HG03575 (cell line): ENCODE data around the gene PHF2.

Source experiments
- ATAC-seq: cut with Tn5 transposase; IDR thresholded peaks from one replicate; pipeline ENCODE4 v1.9.1; 2021; ENCODE audit not compliant: unreplicated experiment, insufficient number of reproducible peaks, low FRiP score; ENCODE audit errors: extremely low read depth

The PHF2 gene

GRCh38 chr9:93682155-93682968 lies 106.0 kb downstream of the PHF2 start:
- no peak for ATAC-seq

DNA sequence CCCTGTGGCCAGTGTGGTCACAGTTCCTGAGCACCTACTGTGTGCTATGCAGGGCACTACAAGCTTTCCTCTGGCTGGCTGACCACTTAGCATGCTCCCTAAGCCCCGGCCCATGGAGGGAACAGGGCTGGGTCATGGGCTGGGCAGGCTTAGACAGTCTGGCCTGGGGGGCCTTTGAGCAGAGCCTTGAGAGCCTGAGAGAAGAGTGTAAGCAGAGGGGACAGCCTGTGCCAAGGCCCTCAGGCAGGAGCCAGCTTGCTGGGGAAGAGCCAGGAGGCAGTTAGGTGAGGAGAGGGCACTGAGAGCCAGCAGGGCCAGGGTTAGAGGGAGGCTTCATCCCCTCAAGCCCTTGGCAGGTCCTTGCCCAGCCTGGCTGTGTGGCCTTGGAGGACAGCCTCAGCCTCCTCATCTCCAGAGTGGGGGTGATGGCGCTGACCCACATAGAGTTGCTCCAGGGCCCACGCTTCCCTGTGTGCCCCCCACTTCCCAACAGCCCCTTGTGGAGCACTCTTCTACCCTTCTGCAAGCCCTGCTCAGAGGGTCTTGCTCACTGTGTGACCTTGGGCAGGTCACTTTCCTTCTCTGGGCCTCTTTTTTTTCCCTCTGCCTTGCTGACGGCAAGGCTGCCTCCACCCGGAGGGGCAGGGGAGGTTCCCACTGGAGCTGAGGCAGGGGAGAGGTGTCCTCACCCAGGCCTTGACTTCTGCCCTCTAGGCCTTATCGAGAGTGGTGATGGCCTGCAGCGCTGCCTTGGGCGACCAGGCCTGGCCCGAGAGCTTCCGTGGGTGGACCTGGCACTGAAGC lies 107.1 kb downstream of the PHF2 start:
- ATAC-seq, result no peak

- ATAC-seq, result no peak
Measured at GRCh38 chr9:93684161-93684765, 107.9 kb downstream of the PHF2 start.

DNA sequence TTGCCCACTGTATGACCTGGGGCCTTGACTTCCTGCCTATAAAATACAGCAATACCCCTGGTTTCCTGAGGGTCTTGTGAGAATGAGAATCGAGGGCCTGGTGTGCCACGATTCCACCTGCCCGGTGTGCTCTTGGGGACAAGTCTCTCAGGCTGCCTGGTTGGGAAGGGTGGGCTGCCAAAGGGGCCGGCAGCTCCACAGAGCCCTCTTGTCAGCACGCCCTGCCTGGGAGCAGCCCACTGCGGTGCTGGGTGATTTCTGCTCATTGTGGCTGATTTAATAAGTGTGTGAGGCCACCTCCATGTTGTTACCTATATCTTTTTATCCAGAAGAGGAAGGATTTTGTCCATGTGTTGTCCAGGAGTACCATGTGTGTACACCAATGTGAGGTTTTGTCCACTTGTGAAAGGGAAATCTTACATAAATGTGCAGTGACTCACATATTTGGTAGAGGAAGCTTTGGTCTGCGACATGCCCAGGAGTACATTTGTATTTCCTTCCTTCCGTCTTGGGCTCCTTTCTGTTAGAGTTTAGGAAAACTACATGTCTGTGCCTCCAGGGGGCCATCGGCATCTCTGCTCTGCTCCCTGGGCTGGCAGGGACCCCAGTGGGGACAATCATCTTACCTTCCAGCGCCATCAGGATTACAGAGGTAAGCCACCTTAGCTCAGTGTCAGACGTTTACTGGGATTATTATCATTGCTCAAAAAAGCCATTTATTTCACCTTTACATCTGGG lies 108.6 kb downstream of the PHF2 start:
- ATAC-seq, result no peak

DNA sequence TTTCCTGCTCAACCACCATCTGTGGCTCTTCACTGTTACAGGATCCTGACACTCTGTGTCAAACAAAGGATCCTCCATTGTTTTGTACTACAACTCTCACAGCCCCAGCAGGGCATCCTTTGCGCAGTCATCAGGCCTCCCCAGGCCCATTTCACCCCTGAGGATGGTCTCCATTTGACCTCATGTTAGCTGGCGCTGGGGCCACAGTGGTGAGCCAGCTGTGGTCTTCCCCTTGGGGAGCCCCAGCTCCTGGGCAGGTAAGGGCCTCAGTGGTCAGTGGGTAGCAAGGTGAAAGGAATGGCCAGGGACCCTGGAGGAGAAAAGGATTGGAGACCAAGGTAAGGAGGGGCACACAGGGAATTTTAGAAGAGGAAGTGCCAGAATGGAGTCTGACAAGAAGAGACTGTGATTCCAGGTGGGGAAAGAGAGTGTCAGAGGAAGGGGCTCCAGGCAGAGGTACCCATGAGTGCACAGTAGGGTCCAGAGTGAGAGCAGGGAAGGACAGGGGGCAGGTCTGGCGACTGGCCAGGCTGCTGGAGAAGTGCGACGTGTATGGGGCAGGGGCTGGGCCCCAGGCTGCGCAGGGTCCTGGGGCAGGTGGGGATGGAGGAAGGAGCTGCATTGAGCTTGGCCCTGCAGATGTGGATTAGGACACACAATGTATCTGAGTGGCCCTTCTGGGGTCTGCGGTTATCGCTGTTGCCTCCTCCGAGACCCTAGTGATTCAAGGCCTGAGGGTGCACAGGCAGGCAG lies 109.9 kb downstream of the PHF2 start:
- no peak for ATAC-seq

DNA sequence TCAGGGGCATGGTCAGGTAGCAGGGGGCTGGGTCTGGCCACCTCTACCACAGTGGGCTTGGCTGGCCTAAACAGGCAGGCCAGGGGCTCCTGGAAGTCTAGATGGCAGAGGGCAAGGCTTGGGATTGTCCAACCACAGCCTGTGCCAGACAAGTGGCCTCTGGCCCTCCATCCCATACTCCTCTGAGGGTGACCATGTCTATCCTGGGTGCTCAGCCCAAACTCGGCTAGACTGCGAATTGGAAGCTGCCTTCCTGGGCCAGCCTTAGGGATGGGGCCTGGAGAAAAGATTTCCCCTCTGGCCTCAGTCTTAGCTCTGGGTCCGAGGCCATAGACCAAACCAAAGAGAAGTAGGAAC lies 110.5 kb downstream of the PHF2 start:
- ATAC-seq, result no peak

GRCh38 chr9:93690618-93691017 lies 114.2 kb downstream of the PHF2 start:
- no peak for ATAC-seq

DNA sequence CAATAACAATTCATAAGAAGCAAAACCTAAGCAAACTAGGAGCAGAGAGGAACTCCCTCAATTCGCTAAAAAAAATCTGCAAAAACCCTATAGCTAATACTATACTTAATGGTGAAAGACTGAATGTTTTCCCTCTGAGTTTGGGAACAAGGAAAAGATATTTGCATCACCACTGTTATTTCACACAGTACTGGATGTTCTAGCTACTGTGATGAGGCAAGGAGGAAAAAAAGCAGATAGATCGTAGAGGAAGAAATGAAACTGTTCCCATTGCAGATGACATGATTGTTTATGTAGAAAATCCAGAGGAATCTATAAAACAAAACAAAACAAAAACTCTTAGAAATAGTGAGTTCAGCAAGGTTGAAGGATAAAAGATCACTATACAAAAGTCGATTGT lies 116.7 kb downstream of the PHF2 start:
- ATAC-seq, result no peak

DNA sequence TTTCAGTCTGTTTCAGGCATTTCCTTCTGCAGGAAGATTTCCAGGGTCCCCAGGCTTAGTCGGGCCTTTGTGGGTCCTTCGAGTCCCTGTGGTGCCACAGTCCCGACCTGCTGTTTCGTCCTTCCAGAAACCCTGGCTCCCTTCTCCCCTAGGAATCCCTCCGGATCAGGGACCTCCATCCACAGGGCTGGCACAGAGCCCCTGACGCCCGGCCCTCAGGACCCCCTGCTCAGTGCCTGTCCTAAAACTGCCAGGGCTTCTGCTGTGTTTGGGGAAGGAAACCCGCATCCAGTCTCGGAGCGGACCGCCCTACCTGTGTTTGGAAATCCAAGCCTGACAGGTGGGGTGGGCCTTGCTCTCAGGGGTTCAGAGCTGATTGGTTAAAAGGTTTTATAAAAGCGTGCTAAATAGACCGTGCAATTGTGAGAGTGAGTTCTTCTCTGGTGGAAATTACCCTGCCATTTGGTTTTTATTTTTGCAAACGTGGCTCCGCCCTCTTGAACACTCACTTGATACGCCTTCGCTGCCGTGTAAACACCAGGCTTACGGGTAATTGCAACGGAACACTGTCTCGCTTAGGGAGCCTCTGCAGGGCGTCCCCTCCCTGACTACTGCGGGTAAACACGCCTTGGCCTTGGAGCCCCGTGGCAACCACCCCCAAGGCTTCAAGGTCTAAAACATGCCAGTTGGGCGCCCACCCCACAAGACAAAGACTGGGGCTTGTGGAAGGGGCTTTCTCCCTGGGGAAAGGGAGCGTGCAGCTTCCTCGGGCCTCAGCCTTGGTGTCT lies 121.2 kb downstream of the PHF2 start:
- ATAC-seq, result no peak

DNA sequence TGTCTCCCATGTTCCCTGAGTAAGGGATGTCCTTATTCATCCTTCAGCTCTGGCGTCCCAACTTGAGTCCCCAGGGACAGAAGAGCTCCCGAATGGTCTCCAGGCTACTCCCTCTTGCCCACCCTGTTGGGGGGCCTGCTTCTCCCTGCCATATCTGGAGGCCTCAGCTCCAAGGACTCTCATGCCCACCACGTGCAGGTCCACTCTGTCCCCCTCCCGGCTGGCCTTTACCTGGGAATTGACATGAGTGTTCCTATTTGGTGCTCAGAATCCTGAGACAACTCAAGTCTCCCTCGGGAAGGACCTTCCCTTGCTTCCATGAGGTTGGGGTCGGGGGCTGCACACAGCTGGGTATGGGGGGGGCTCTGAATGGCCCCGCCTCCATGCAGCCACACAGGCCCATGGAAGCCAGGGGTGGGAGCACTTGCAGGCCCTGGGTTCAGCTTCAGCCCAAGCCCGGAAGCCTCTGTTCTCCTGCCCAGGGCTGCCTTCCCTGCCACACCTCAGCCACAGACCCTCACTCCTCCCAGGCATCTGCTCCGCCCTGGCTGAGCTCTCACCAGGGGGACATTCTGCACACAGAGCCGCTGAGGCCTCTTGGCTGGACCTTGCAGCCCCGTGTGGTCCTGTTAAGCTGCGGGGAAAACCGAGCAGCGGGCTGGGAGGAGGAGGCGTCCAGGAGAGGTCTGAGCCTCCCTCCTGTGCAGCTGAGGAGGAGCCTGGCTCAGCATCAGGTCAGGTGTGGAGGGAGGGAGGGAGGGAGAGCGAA lies 121.9 kb downstream of the PHF2 start:
- ATAC-seq, result no peak

GRCh38 chr9:93699650-93700049 lies 123.3 kb downstream of the PHF2 start:
- ATAC-seq, result no peak

GRCh38 chr9:93701494-93702218 lies 125.3 kb downstream of the PHF2 start:
- no peak for ATAC-seq

- no peak for ATAC-seq
Measured at GRCh38 chr9:93702261-93702660, 125.9 kb downstream of the PHF2 start.

DNA sequence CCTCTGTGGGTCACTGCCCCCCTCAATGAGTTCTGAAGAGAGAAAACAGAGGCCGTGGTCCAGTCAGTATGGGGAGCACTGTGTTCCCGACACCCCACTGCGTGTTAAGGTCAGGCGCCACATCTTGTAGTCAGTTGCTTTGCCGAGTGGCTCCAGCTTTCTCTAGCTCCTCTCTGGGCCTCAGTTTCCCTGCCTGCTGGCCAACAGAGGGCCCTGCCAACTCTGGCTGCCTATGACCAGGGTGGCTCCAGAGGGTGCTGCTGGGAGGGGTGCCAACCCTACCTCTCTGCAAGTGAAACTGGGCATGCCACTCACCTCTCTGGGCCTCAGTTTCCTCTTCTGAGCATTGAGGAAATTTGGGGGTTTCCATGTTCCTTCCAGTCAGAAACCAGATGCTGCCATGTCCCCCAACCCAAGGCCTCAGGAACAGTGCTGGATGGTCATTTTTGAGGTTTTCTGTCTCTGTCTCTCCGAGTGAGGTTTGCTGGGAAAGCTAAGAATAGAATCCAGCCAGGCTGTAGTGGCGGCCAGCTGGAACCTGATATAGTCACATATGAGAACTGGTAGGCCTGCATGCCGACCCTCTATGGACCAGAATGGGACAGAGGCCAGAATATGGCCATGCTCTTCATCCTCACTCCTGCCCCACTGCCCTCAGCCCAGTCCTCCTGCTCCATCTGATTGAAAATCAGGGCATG lies 132.1 kb downstream of the PHF2 start:
- no peak for ATAC-seq

- no peak for ATAC-seq
Measured at GRCh38 chr9:93708987-93709302, 132.6 kb downstream of the PHF2 start.

DNA sequence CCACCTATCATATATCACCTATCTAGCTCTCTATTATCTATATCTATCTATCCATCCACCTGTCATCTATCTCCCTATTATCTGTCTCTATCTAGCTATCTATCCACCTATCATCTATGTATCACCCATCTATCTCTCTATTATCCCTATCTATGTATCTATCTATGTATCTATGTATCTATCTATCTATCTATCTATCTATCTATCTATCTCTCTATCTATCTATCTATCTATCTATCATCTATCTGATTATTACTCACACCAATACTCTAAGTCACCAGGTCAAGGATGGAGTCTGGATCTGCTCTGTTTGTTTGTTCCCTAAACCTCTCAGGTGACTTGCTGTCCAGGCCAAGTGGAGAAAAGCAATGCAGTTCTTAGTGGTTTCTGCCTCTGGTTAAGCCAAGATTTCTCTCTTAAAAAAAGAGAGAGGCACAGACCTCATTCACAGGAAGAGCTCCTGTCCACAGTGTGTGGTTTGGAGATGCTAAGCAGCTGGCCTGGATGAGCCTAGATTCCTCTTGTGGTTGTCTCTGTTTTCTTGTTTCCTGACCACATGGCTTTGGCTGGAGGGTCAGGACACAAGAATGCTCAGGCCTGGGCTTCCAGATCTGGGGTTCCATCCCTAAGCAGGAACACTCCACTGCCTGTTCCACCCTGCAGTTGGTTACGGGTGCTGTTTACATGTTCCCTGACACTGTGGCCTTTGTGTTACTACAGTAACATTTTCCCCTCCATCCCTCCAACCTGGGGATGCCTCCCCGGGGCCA lies 133.4 kb downstream of the PHF2 start:
- ATAC-seq, result no peak
